ENCODE measurements around the gene PWWP2A.

PWWP2A gene

DNA sequence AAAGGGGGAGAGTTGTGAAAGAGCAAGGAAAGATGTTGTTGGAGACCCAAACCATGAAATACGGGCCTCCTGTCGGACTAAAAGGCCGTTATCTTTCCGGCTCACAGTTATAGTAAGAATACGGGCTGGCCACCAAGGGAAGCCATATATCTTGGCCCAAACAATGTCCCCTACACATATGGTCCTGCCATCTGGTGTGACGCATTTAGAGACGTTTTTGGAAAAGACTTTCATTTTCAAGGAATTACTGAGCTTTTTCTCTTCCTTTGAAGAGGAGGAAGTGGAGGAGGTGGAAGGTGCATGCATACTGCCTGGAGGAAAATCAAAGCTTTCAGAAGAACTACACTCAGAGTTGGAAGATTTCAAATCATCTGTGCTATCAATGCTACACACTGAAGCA lies 26.7 kb downstream of the PWWP2A start:
- peaks cover 12% of the 10 kb centered on the region for H3K4me1 ChIP-seq (ENCODE audit: low read depth, poor library complexity, severe bottlenecking)
- no peaks in the 10 kb centered on the region for H3K27me3 ChIP-seq (ENCODE audit: insufficient read depth, low read depth)
- no peak overlapping the region for H3K27ac ChIP-seq
- H2AFZ ChIP-seq (ENCODE audit: low read depth): no peak overlapping the region
- H3K4me2 ChIP-seq: no peak overlapping the region
- H3K79me2 ChIP-seq (ENCODE audit: insufficient read depth, low read depth): no peaks in the 10 kb centered on the region
- no peaks in the 10 kb centered on the region for H3K36me3 ChIP-seq (ENCODE audit: insufficient read depth)
- no peaks in the 10 kb centered on the region for H4K20me1 ChIP-seq (ENCODE audit: insufficient read depth)
- no peak overlapping the region for H3K4me3 ChIP-seq (IDR thresholded peaks at IDR 0.05; ENCODE audit: insufficient read depth, low read depth, low read length)
- TF ChIP-seq, protein P1, sequence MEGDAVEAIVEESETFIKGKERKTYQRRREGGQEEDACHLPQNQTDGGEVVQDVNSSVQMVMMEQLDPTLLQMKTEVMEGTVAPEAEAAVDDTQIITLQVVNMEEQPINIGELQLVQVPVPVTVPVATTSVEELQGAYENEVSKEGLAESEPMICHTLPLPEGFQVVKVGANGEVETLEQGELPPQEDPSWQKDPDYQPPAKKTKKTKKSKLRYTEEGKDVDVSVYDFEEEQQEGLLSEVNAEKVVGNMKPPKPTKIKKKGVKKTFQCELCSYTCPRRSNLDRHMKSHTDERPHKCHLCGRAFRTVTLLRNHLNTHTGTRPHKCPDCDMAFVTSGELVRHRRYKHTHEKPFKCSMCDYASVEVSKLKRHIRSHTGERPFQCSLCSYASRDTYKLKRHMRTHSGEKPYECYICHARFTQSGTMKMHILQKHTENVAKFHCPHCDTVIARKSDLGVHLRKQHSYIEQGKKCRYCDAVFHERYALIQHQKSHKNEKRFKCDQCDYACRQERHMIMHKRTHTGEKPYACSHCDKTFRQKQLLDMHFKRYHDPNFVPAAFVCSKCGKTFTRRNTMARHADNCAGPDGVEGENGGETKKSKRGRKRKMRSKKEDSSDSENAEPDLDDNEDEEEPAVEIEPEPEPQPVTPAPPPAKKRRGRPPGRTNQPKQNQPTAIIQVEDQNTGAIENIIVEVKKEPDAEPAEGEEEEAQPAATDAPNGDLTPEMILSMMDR (conservative IDR thresholded peaks at IDR 0.05; ENCODE audit: low read depth, low read length): no peak
- no peak overlapping the region for H3K9ac ChIP-seq

DNA sequence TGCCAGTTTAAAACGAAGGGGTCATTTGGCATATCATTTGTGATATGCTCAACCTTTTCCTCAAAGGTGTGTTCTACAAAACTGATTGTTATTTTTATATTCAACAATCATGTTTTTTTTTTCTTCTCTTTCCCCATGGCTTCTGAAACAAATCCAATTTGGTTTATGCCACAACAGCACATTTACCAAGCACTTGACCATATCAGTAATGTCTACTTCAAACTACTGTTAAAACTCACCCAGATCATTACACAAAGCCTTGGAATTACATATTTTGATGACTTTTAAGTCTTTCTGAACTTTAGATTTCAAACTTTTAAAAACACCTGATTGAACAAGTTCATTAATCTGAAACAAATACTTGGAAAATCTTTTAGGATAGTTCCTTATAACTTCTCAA lies 29.2 kb downstream of the PWWP2A start:
- Histone ChIP-seq H2AFZ (ENCODE audit: low read depth) (no peak overlapping the region), H3K79me2 (ENCODE audit: insufficient read depth, low read depth) (no peaks in the 10 kb centered on the region), H3K4me2 (no peak overlapping the region), H3K4me3 (IDR thresholded peaks at IDR 0.05; ENCODE audit: insufficient read depth, low read depth, low read length) (no peak overlapping the region), H3K27ac (no peak overlapping the region), H3K4me1 (ENCODE audit: low read depth, poor library complexity, severe bottlenecking) (peaks cover 12% of the 10 kb centered on the region), H3K36me3 (ENCODE audit: insufficient read depth) (no peaks in the 10 kb centered on the region), H3K27me3 (ENCODE audit: insufficient read depth, low read depth) (no peaks in the 10 kb centered on the region), H3K9ac (no peak overlapping the region), H4K20me1 (ENCODE audit: insufficient read depth) (no peaks in the 10 kb centered on the region)
- TF ChIP-seq, protein P1 (conservative IDR thresholded peaks at IDR 0.05; ENCODE audit: low read depth, low read length): no peak

DNA sequence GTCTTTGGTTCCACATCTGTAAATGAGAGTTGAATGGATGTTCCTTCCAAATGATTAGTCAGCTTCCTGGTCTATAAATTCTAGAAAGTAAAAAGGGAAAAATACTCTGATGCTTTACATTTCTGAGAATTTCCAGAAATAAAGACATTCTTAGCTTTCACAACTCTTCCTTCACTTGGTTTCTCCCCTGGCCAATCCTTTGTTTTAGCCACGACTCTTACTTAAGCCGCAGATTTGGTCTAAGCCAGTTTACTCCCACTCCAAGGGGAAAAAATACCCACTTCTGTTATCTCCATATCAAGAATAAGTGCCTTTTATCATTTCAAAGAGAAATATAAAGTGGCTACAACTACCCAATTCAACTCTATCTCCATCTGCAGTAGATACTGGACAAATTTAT lies 29.7 kb downstream of the PWWP2A start:
- Histone ChIP-seq H3K36me3 (ENCODE audit: insufficient read depth) (no peaks in the 10 kb centered on the region), H3K4me2 (no peak overlapping the region), H3K4me3 (IDR thresholded peaks at IDR 0.05; ENCODE audit: insufficient read depth, low read depth, low read length) (no peak overlapping the region), H3K4me1 (ENCODE audit: low read depth, poor library complexity, severe bottlenecking) (peaks cover 12% of the 10 kb centered on the region), H3K9ac (no peak overlapping the region), H4K20me1 (ENCODE audit: insufficient read depth) (no peaks in the 10 kb centered on the region), H2AFZ (ENCODE audit: low read depth) (no peak overlapping the region), H3K27me3 (ENCODE audit: insufficient read depth, low read depth) (no peaks in the 10 kb centered on the region), H3K79me2 (ENCODE audit: insufficient read depth, low read depth) (no peaks in the 10 kb centered on the region), H3K27ac (no peak overlapping the region)
- TF ChIP-seq, protein P1 (conservative IDR thresholded peaks at IDR 0.05; ENCODE audit: low read depth, low read length): no peak

DNA sequence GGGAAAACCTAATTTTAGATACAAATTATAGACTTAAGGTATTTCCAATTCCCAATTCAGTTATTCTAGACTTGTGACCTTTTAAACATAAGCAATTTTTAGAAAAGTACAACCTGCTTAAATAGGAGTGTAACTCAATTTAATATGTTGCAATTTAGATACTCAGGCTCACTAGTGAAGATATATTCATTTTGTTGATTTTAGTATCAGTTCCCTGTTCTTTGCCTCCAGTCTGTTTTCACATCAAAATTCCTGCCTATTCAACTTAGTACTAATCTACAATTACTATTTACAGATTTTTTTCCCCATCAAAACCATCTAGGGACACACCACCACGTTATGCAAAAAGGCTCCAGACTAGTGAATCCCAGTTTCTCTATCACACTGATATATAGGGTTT lies 30.4 kb downstream of the PWWP2A start:
- Histone ChIP-seq H3K4me2 (no peak overlapping the region), H3K4me3 (IDR thresholded peaks at IDR 0.05; ENCODE audit: insufficient read depth, low read depth, low read length) (no peak overlapping the region), H2AFZ (ENCODE audit: low read depth) (no peak overlapping the region), H3K4me1 (ENCODE audit: low read depth, poor library complexity, severe bottlenecking) (peaks cover 7% of the 10 kb centered on the region), H3K79me2 (ENCODE audit: insufficient read depth, low read depth) (no peaks in the 10 kb centered on the region), H4K20me1 (ENCODE audit: insufficient read depth) (no peaks in the 10 kb centered on the region), H3K27me3 (ENCODE audit: insufficient read depth, low read depth) (no peaks in the 10 kb centered on the region), H3K27ac (no peak overlapping the region), H3K36me3 (ENCODE audit: insufficient read depth) (no peaks in the 10 kb centered on the region), H3K9ac (no peak overlapping the region)
- TF ChIP-seq, protein P1 (conservative IDR thresholded peaks at IDR 0.05; ENCODE audit: low read depth, low read length): no peak
